Measurements from ENCODE around the gene MX1.
"Not testable (repeated sequence)": the region's sequence is repeated elsewhere in the genome, so short reads cannot be mapped to it uniquely, and the experiment has no call there.

MX1 gene

DNA sequence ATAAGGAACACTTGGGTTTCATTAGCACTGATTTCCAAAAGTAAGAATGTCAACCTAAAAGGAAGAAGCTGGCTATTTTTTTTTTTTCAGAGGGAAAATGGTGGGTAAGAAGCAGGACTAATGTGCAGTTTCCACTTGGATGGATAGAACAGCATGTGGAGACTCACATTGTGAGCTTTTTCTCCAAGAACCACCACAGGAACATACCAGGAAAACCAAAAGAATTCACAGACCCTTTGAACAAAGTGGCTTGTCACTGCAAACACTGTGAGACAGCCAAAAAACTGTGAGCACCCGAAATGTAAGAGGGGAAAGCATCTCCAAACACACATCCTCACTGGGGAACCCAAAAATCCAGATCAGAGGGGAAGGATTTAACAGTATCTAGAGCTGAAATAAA, 15.7 kb upstream of the MX1 start:
- no peak for DNase-seq

- no peak for DNase-seq
Measured at GRCh38 chr21:41410767-41411448, 15.1 kb upstream of the MX1 start.

DNA sequence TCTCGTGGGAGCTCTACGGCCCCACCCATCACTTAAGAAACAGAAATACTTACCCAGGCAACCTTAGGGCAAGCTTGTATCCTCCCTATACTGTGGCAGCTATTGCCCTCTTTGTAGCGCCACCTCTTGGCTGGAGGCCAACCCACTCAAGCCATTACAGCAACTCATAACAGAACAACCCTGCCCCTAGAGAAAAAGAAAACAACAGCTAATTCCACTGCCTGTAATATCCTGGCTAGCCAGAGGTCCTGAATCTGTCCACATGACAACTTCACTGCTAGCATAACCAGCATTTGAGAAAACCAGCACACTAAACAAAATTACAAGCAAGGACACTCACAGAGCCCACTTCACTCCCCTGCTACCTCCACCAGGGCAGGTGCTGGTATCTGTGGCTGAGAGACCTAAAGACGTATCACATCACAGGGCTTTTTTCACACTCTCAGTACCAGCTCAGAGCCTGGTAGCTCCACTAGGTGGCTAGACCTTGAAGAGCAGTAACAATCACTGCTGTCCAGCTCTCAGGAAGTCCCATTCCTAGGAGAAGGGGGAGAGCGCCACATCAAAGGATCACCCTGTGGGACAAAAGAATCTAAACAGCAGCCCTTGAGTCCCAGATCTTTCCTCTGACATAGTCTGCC, 14.5 kb upstream of the MX1 start:
- DNase-seq: no peak

DNA sequence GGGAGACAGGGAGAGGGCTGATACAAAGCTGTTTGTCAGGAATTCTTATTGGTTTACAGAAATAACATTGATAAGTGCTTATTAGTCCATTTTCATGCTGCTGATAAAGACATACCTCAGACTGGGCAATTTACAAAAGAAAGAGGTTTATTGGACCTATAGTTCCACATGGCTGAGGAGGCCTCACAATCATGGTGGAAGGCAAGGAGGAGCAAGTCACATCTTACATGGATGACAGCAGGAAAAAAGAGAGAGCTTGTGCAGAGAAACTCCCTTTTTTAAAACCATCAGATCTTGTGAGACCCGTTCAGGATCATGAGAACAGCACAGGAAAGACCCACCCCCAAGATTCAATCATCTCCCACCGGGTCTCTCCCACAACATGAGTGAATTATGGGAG, 8.5 kb upstream of the MX1 start:
- DNase-seq: not testable (repeated sequence)

- DNase-seq: no peak
Measured at GRCh38 chr21:41418393-41418792, 7.6 kb upstream of the MX1 start.

DNA sequence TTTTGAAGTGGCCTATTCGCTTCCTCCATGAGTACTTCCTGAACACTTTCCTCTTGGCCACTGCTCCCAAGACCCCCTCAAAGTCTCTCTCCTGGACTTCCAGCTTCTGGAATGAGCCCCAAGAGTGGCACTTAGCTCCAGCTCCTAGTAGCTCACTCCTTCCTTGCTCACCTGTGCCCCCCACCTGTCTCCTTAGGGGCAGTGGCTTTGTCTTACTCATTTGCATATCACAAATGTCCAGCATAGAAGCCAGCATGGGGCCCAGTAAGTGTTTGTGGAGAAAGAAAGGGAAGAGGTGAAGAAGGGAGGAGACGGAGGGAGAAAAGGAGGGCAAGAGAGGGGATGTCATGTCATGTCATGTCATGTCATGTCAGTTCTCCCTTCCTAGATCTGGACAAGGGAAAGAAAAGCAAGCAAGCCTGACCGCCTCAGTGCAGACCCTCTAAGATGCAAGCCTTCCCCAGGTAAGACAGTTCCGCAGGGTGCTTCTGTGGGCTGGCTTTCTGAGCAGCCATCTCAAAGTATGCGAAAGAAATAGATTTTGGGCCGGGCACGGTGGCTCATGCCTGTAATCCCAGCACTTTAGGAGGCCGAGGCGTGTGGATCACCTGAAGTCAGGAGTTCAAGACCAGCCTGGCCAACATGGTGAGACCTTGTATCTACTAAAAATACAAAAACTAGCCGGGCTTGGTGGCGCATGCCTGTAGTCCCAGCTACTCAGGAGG, 6.9 kb upstream of the MX1 start:
- no peak for DNase-seq

- peak; percentile 46 to 77 for DNase-seq
Measured at GRCh38 chr21:41419921-41420862, 5.8 kb upstream of the MX1 start.

- DNase-seq: not testable (repeated sequence)
Measured at GRCh38 chr21:41420998-41421397, 5.0 kb upstream of the MX1 start.

- no peak for DNase-seq
Measured at GRCh38 chr21:41422546-41423304, 3.3 kb upstream of the MX1 start.

- DNase-seq: not testable (repeated sequence)
Measured at GRCh38 chr21:41423305-41423636, 2.8 kb upstream of the MX1 start.

- DNase-seq: no peak
Measured at GRCh38 chr21:41425588-41425953, 468 bp upstream of the MX1 start.

GRCh38 chr21:41426676-41427404, 801 bp downstream of the MX1 start:
- DNase-seq: peak; percentile 5 to 12

- no peak for DNase-seq
Measured at GRCh38 chr21:41427556-41427955, 1.5 kb downstream of the MX1 start.

DNA sequence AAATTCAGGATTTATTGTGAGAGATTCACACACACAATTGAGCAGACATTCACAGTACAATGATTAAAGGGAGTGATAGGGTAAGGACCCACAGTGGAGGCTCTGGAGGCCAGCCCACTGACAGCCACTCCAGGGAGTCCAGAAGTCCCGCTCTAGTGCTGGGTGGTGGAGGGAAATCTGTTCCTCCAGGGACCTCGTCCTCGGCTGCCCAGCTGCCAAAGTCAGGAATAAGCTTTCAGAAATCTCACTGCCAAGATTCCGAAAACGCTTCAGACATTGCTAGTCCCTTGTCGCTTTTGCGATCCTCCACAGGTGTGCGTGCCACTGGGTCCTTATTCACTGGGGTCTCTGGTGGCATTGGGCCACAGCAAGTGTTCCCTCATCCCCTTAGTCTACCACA, 2.3 kb downstream of the MX1 start:
- DNase-seq: no peak

GRCh38 chr21:41428847-41429246, 2.8 kb downstream of the MX1 start:
- DNase-seq: no peak

DNA sequence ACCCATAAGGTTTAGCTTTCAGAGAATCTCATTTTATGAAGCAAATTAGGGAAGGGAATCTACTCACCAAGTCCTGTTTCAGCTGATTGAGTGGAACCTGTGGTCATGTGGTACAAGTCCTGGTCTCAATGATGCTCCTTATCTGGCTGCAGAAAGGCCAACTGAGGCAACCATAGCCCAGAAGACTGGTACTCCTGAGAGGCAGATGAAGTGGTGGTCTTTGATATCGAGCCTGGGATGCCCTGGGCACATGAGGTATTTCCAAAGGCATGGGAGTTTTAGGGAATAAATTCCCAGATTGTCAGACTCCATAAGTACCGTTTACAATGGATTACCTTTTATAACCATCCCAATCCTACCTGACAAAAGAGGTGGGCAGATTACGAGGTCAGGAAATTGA, 3.3 kb downstream of the MX1 start:
- no peak for DNase-seq

GRCh38 chr21:41429925-41430491, 4.0 kb downstream of the MX1 start:
- DNase-seq: no peak

GRCh38 chr21:41431788-41432548, 5.9 kb downstream of the MX1 start:
- DNase-seq: no peak

DNA sequence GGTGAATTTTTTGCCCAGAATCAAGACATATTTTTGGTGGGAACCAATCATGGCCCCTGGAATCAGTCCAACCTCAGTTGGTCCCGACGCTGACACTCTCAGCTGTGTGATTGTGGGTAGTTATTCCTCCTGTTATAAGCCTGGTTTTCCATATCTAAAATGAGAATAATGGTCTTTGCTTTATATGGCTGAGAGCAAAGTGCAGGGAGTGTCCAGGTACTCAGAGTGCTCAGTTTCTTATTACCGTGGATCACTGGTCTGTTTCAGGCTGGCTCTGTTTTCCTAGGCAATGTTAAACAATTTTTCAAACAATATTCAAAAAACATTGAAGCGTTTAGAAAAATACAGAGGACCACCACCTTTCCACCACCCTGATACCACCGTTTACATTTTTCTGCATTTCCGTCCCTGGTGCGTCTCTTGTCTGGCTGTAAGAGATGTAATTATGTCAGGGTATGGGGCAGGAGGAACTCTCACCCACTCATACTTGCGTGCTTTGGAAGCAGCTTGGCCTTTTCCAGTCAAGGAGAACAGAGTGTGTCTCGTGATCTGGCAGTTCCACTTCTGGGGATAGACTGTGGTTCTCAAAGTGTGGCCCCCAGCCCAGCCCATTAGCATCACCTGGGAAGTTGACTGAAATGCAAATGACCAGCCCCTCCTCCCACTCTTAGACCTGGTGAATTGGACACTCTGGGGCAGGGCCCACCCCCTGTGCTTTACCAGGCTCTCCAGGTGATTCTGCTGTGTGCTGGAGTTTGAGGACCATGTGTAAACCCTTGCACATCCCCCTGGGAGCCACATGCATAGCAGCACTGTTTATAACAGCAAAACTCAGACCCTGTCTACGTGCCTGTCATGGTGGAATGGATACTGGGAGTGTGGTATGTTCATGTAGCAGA, 6.8 kb downstream of the MX1 start:
- no peak for DNase-seq

GRCh38 chr21:41433566-41433965, 7.5 kb downstream of the MX1 start:
- no peak for DNase-seq

Data from stimulated activated CD4-positive, alpha-beta T cell treated with anti-CD3 and anti-CD28 coated beads, Interleukin-4, amount 100 ng/mL, for 4 hours (primary cell).